ENCODE measurements around the gene MCUR1.
"Not testable (repeated sequence)": the region's sequence is repeated elsewhere in the genome, so short reads cannot be mapped to it uniquely, and the experiment has no call there.

GRCh38 chr6:13828656-13829301, 14.4 kb upstream of the MCUR1 start:
- not testable (repeated sequence) for TF ChIP-seq CTCF (IDR thresholded peaks at IDR 0.05; ENCODE audit: insufficient read depth, low read length); POLR2AphosphoS5 (IDR thresholded peaks at IDR 0.05; ENCODE audit: low read depth); GABPA (IDR thresholded peaks at IDR 0.05; ENCODE audit: low read depth)

Measured in HL-60 (cell line).